Glutamatergic neuron (in vitro differentiated cells): ENCODE data around the gene CRYL1. TPM values are rescaled to one million over a fixed set of nuclear protein-coding genes. Genes with fewer than 3 reads are reported as not detected.

Experiments used
- DNase-seq: peaks from one replicate; pipeline ENCODE4 v3.0.0; 2022
- H3K27ac Mint-ChIP-seq: one replicate; pipeline ENCODE4 v1.8.0; 2020; ENCODE audit warnings: mild to moderate bottlenecking, mixed read lengths, inconsistent platforms; ENCODE audit not compliant: unreplicated experiment
- H3K27me3 Mint-ChIP-seq: one replicate; pipeline ENCODE4 v1.8.0; 2020; ENCODE audit warnings: mild to moderate bottlenecking, moderate library complexity, mixed read lengths, inconsistent platforms; ENCODE audit not compliant: unreplicated experiment
- H3K36me3 Mint-ChIP-seq: one replicate; pipeline ENCODE4 v1.8.0; 2020; ENCODE audit warnings: mild to moderate bottlenecking, mixed read lengths, inconsistent platforms; ENCODE audit not compliant: unreplicated experiment
- H3K4me1 Mint-ChIP-seq: one replicate; pipeline ENCODE4 v1.8.0; 2020; ENCODE audit warnings: mild to moderate bottlenecking, low read depth, mixed read lengths, inconsistent platforms; ENCODE audit not compliant: unreplicated experiment
- H3K4me3 Mint-ChIP-seq: one replicate; pipeline ENCODE4 v1.8.0; 2020; ENCODE audit warnings: mild to moderate bottlenecking, mixed read lengths, inconsistent platforms; ENCODE audit not compliant: unreplicated experiment
- H3K9me3 Mint-ChIP-seq: one replicate; pipeline ENCODE4 v1.8.0; 2020; ENCODE audit warnings: mild to moderate bottlenecking, moderate library complexity, mixed read lengths, inconsistent platforms; ENCODE audit not compliant: unreplicated experiment
- CTCF ChIP-seq: fragments of 200-600 bp; sonication (generic); IDR thresholded peaks from one replicate; pipeline ENCODE4 v1.5.0; 2021; ENCODE audit not compliant: partially characterized antibody, unreplicated experiment
- total RNA-seq: library from RNA; stranded (reverse); fragmentation: NEBNext Ultra II Directional; extraction: Animal tissue kit (Norgen Biotek cat#: 25700); gene quantifications from one replicate; pipeline ENCODE4 v1.2.1, GENCODE V29; 2021; ENCODE audit not compliant: unreplicated experiment

CRYL1 gene
- total RNA-seq, 1 donor from 2014 or later: 1.1 TPM

GRCh38 chr13:20470136-20470535 is 55.5 kb downstream of the CRYL1 start:
- no peak for DNase-seq
- Mint-ChIP-seq H3K36me3 (no peaks in the 10 kb centered on the region), H3K4me3 (no peak overlapping the region), H3K4me1 (no peaks in the 10 kb centered on the region), H3K9me3 (no peaks in the 10 kb centered on the region), H3K27me3 (no peaks in the 10 kb centered on the region), H3K27ac (no peak overlapping the region)
- TF ChIP-seq CTCF: no peak

GRCh38 chr13:20466371-20466770 is 59.3 kb downstream of the CRYL1 start:
- Mint-ChIP-seq H3K4me1 (no peaks in the 10 kb centered on the region), H3K27ac (no peak overlapping the region), H3K27me3 (no peaks in the 10 kb centered on the region), H3K36me3 (no peaks in the 10 kb centered on the region), H3K9me3 (no peaks in the 10 kb centered on the region), H3K4me3 (no peak overlapping the region)
- no peak for TF ChIP-seq CTCF
- DNase-seq: no peak

GRCh38 chr13:20465218-20465879 is 60.3 kb downstream of the CRYL1 start:
- Mint-ChIP-seq H3K4me1 (no peaks in the 10 kb centered on the region), H3K4me3 (no peak overlapping the region), H3K27me3 (no peaks in the 10 kb centered on the region), H3K27ac (no peak overlapping the region), H3K9me3 (no peaks in the 10 kb centered on the region), H3K36me3 (no peaks in the 10 kb centered on the region)
- no peak for TF ChIP-seq CTCF
- DNase-seq: no peak

GRCh38 chr13:20462921-20463320 is 62.7 kb downstream of the CRYL1 start:
- Mint-ChIP-seq H3K36me3 (no peaks in the 10 kb centered on the region), H3K4me1 (no peaks in the 10 kb centered on the region), H3K27ac (no peak overlapping the region), H3K27me3 (no peaks in the 10 kb centered on the region), H3K9me3 (no peaks in the 10 kb centered on the region), H3K4me3 (no peak overlapping the region)
- no peak for DNase-seq
- TF ChIP-seq CTCF: no peak

GRCh38 chr13:20462533-20462915 is 63.1 kb downstream of the CRYL1 start:
- Mint-ChIP-seq H3K27me3 (no peaks in the 10 kb centered on the region), H3K36me3 (no peaks in the 10 kb centered on the region), H3K4me1 (no peaks in the 10 kb centered on the region), H3K4me3 (no peak overlapping the region), H3K27ac (no peak overlapping the region), H3K9me3 (no peaks in the 10 kb centered on the region)
- DNase-seq: no peak
- TF ChIP-seq CTCF: no peak
